HepG2 (cell line): ENCODE measurements around the gene VILL. TPM values are rescaled to one million over a fixed set of nuclear protein-coding genes. Genes with fewer than 3 reads are reported as not detected.

ENCODE experiments used
- CEBPB ChIP-seq: IDR thresholded peaks from 2 replicates; pipeline ENCODE4 v1.6.1; 2011; ENCODE audit warnings: low read depth, low read length, improper control_type of control experiment, borderline replicate concordance
- CREM ChIP-seq, 2 experiments: sonication (generic) in 1 of 2; formaldehyde crosslinking in 1 of 2; IDR thresholded peaks; 2 replicates each; pipeline versions ENCODE4 v1.4.0 to v1.6.1; 2016 to 2020; ENCODE audit warnings: antibody characterized with exemption in 1 of 2, mild to moderate bottlenecking in 1 of 2, missing genetic modification reagents in 1 of 2
- DZIP1 ChIP-seq: sonication (generic); formaldehyde crosslinking; IDR thresholded peaks from 2 replicates; pipeline ENCODE4 v1.5.0; 2020; ENCODE audit warnings: mild to moderate bottlenecking, missing genetic modification reagents
- EZH2 ChIP-seq: conservative IDR thresholded peaks from 2 replicates; pipeline ENCODE4 v1.6.1; 2012; ENCODE audit warnings: mild to moderate bottlenecking, low read depth, low read length, moderate library complexity
- FOXA3 ChIP-seq: IDR thresholded peaks from 2 replicates; pipeline ENCODE4 v1.6.1; 2016; ENCODE audit warnings: missing genetic modification reagents, missing compliant biosample characterization
- HDAC2 ChIP-seq: sonication (generic); formaldehyde crosslinking; IDR thresholded peaks from 2 replicates; pipeline ENCODE4 v1.4.0; 2020; ENCODE audit warnings: missing genetic modification reagents
- HIVEP1 ChIP-seq: sonication (generic); formaldehyde crosslinking; IDR thresholded peaks from 2 replicates; pipeline ENCODE4 v1.4.0; 2020; ENCODE audit warnings: mild to moderate bottlenecking, missing genetic modification reagents
- MAF1 ChIP-seq: sonication (generic); formaldehyde crosslinking; IDR thresholded peaks from 2 replicates; pipeline ENCODE4 v1.5.0; 2020; ENCODE audit warnings: missing genetic modification reagents, borderline replicate concordance
- MEF2D ChIP-seq: sonication (generic); formaldehyde crosslinking; IDR thresholded peaks from 2 replicates; pipeline ENCODE4 v1.5.1; 2020; ENCODE audit warnings: mild to moderate bottlenecking, missing genetic modification reagents
- MTERF4 ChIP-seq: sonication (generic); formaldehyde crosslinking; IDR thresholded peaks from 2 replicates; pipeline ENCODE4 v1.8.0; 2023; ENCODE audit warnings: mild to moderate bottlenecking, missing genetic modification reagents
- MTF2 ChIP-seq: sonication (generic); formaldehyde crosslinking; IDR thresholded peaks from 2 replicates; pipeline ENCODE4 v1.5.0; 2020; ENCODE audit warnings: missing genetic modification reagents, borderline replicate concordance
- RARA ChIP-seq: IDR thresholded peaks from 2 replicates; pipeline ENCODE4 v1.6.1; 2016; ENCODE audit warnings: missing genetic modification reagents, missing compliant biosample characterization
- RBM39 ChIP-seq: fragments of 200-400 bp; formaldehyde crosslinking; IDR thresholded peaks from one replicate; pipeline ENCODE4 v1.6.1; 2018; ENCODE audit warnings: antibody characterized with exemption, mild to moderate bottlenecking, low read depth, low read length; ENCODE audit not compliant: poor library complexity, severe bottlenecking
- RFX3 ChIP-seq: IDR thresholded peaks from 2 replicates; pipeline ENCODE4 v1.6.1; 2016; ENCODE audit warnings: missing biosample characterization, missing genetic modification reagents
- RFXAP ChIP-seq: sonication (generic); formaldehyde crosslinking; IDR thresholded peaks from 2 replicates; pipeline ENCODE4 v1.4.0; 2020; ENCODE audit warnings: missing genetic modification reagents, borderline replicate concordance
- RXRB ChIP-seq: IDR thresholded peaks from 2 replicates; pipeline ENCODE4 v1.6.1; 2016; ENCODE audit warnings: borderline replicate concordance, missing genetic modification reagents, missing compliant biosample characterization
- SMC3 ChIP-seq: IDR thresholded peaks from 2 replicates; pipeline ENCODE4 v1.6.1; 2011; ENCODE audit warnings: low read length, improper control_type of control experiment
- TBX2 ChIP-seq: sonication (generic); formaldehyde crosslinking; IDR thresholded peaks from 2 replicates; pipeline ENCODE4 v1.5.0; 2020; ENCODE audit warnings: missing genetic modification reagents, mild to moderate bottlenecking, borderline replicate concordance
- TFAP4 ChIP-seq: sonication (generic); IDR thresholded peaks from 2 replicates; pipeline ENCODE4 v1.6.1; 2016; ENCODE audit warnings: low read depth, borderline replicate concordance
- ZNF20 ChIP-seq: sonication (generic); formaldehyde crosslinking; IDR thresholded peaks from 2 replicates; pipeline ENCODE4 v1.4.0; 2020; ENCODE audit warnings: mild to moderate bottlenecking, moderate library complexity, missing genetic modification reagents
- ZNF224 ChIP-seq: sonication (generic); formaldehyde crosslinking; IDR thresholded peaks from 2 replicates; pipeline ENCODE4 v1.5.0; 2020; ENCODE audit warnings: mild to moderate bottlenecking, missing genetic modification reagents
- ZNF225 ChIP-seq: sonication (generic); formaldehyde crosslinking; IDR thresholded peaks from 2 replicates; pipeline ENCODE4 v1.4.0; 2020; ENCODE audit warnings: mild to moderate bottlenecking, missing genetic modification reagents
- ZNF264 ChIP-seq: sonication (generic); formaldehyde crosslinking; IDR thresholded peaks from 2 replicates; pipeline ENCODE4 v1.4.0; 2020; ENCODE audit warnings: missing genetic modification reagents
- ZNF382 ChIP-seq: sonication (generic); formaldehyde crosslinking; IDR thresholded peaks from 2 replicates; pipeline ENCODE4 v1.5.0; 2020; ENCODE audit warnings: missing genetic modification reagents, mild to moderate bottlenecking, borderline replicate concordance
- ZNF569 ChIP-seq: sonication (generic); formaldehyde crosslinking; IDR thresholded peaks from 2 replicates; pipeline ENCODE4 v1.5.0; 2020; ENCODE audit warnings: mild to moderate bottlenecking, missing genetic modification reagents, moderate library complexity, borderline replicate concordance
- ZNF737 ChIP-seq: sonication (generic); formaldehyde crosslinking; IDR thresholded peaks from 2 replicates; pipeline ENCODE4 v1.5.0; 2020; ENCODE audit warnings: missing genetic modification reagents, mild to moderate bottlenecking, borderline replicate concordance
- ZSCAN9 ChIP-seq: IDR thresholded peaks from 2 replicates; pipeline ENCODE4 v1.6.1; 2016; ENCODE audit warnings: borderline replicate concordance
- polyA plus RNA-seq, 8 experiments: library from polyadenylated mRNA; depleted of rRNA in 3 of 8; stranded (reverse) in 7 of 8; unstranded in 1 of 8; fragments of >200 nt; fragmentation: Illumina TruSeq in 4 of 8; extraction: Trizol in 4 of 8; gene quantifications; 2 replicates each; pipeline versions ENCODE4 v1.2.1 to v1.2.3, GENCODE V29; 2011 to 2016; ENCODE audit warnings: low read depth in 4 of 8, missing spikeins in 1 of 8, mixed read lengths in 1 of 8; ENCODE audit not compliant: insufficient read depth in 1 of 8
- total RNA-seq, 5 experiments: library from RNA; depleted of rRNA; stranded (reverse); fragments of >200 nt; fragmentation: Illumina TruSeq; extraction: Trizol; gene quantifications; 2 replicates each; pipeline ENCODE4 v1.2.3, GENCODE V29; 2016; ENCODE audit warnings: low read depth in 1 of 5
- TF ChIP-seq, protein P1 (sequence below): fragments of 450-650 bp; IDR thresholded peaks from 2 replicates; pipeline ENCODE4 v1.6.1; 2017

Gene VILL
- total and polyA plus RNA-seq, 2 of the 13 experiments (the other 11 are each of a cell fraction or from before 2014, with no cell fraction given), result 3.2 to 5.3 TPM

- no peak for TF ChIP-seq DZIP1
- no peak for TF ChIP-seq EZH2
- TF ChIP-seq ZNF224 (CRISPR knock-in tag), result no peak
- TF ChIP-seq HDAC2 (CRISPR knock-in tag), result peak; percentile 40
- TF ChIP-seq MTF2 (CRISPR knock-in tag), result no peak
- no peak for TF ChIP-seq ZNF382 (CRISPR knock-in tag)
- TF ChIP-seq TFAP4, result 0 out of 2 replicates have a peak, but pooled peaks have one; percentile 15
- no peak for TF ChIP-seq RFXAP (CRISPR knock-in tag)
- TF ChIP-seq ZNF20 (CRISPR knock-in tag), result no peak
- no peak for TF ChIP-seq ZNF569
- peak; percentile 31; the same call in 1 of the 2 replicates for TF ChIP-seq RARA
- peak; percentile 81 for TF ChIP-seq TBX2 (CRISPR knock-in tag)
- TF ChIP-seq CREM (IDR thresholded peaks at IDR 0.05), result 0 out of 2 replicates have a peak, but pooled peaks have one; percentile 40
- no peak for TF ChIP-seq CREM (CRISPR knock-in tag; IDR thresholded peaks at IDR 0.05)
- TF ChIP-seq ZNF264 (CRISPR knock-in tag), result peak; percentile 53; the same call in 1 of the 2 replicates
- no peak for TF ChIP-seq CEBPB
- no peak for TF ChIP-seq HIVEP1 (CRISPR knock-in tag)
- TF ChIP-seq RBM39, result no peak
- TF ChIP-seq, protein P1, sequence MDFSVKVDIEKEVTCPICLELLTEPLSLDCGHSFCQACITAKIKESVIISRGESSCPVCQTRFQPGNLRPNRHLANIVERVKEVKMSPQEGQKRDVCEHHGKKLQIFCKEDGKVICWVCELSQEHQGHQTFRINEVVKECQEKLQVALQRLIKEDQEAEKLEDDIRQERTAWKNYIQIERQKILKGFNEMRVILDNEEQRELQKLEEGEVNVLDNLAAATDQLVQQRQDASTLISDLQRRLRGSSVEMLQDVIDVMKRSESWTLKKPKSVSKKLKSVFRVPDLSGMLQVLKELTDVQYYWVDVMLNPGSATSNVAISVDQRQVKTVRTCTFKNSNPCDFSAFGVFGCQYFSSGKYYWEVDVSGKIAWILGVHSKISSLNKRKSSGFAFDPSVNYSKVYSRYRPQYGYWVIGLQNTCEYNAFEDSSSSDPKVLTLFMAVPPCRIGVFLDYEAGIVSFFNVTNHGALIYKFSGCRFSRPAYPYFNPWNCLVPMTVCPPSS, result no peak
- TF ChIP-seq SMC3, result no peak
- no peak for TF ChIP-seq ZSCAN9 (CRISPR knock-in tag)
- TF ChIP-seq RXRB, result peak; percentile 39
- peak; percentile 52 for TF ChIP-seq FOXA3 (CRISPR knock-in tag)
- no peak for TF ChIP-seq ZNF225 (CRISPR knock-in tag)
- no peak for TF ChIP-seq MTERF4 (CRISPR knock-in tag)
- TF ChIP-seq MEF2D (CRISPR knock-in tag), result no peak
- TF ChIP-seq MAF1, result no peak
- TF ChIP-seq RFX3 (CRISPR knock-in tag), result no peak
- no peak for TF ChIP-seq ZNF737
These were observed 25.9 kb upstream of the VILL start (continued) for GRCh38 chr3:37964716-37965115.
